ENCODE data around the gene RPP40.

Gene RPP40

DNA sequence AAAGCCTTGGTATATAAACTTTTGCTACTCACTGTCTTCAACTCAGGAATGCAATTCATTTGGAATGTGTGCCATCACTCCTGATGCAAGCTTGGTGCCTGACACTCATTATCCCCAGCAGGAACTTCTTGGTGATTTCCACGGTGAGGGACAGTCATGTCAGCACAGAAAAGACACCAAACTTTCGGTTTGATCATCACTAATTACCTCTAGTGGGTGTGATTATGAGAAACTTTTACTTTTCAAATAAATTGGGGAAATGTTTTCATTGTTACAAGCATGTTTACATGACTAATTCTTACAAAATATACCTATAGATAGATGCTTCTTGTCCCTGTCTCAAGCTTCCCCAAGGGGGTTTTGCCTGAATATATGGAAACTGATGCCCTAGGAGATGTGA, 40.9 kb downstream of the RPP40 start:
- no peak overlapping the region for H3K4me3 ChIP-seq (ENCODE audit: low read depth, low read length)
- TF ChIP-seq, protein P1, sequence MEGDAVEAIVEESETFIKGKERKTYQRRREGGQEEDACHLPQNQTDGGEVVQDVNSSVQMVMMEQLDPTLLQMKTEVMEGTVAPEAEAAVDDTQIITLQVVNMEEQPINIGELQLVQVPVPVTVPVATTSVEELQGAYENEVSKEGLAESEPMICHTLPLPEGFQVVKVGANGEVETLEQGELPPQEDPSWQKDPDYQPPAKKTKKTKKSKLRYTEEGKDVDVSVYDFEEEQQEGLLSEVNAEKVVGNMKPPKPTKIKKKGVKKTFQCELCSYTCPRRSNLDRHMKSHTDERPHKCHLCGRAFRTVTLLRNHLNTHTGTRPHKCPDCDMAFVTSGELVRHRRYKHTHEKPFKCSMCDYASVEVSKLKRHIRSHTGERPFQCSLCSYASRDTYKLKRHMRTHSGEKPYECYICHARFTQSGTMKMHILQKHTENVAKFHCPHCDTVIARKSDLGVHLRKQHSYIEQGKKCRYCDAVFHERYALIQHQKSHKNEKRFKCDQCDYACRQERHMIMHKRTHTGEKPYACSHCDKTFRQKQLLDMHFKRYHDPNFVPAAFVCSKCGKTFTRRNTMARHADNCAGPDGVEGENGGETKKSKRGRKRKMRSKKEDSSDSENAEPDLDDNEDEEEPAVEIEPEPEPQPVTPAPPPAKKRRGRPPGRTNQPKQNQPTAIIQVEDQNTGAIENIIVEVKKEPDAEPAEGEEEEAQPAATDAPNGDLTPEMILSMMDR (IDR thresholded peaks at IDR 0.05; ENCODE audit: borderline replicate concordance, insufficient read depth, low read depth, low read length) = no peak

DNA sequence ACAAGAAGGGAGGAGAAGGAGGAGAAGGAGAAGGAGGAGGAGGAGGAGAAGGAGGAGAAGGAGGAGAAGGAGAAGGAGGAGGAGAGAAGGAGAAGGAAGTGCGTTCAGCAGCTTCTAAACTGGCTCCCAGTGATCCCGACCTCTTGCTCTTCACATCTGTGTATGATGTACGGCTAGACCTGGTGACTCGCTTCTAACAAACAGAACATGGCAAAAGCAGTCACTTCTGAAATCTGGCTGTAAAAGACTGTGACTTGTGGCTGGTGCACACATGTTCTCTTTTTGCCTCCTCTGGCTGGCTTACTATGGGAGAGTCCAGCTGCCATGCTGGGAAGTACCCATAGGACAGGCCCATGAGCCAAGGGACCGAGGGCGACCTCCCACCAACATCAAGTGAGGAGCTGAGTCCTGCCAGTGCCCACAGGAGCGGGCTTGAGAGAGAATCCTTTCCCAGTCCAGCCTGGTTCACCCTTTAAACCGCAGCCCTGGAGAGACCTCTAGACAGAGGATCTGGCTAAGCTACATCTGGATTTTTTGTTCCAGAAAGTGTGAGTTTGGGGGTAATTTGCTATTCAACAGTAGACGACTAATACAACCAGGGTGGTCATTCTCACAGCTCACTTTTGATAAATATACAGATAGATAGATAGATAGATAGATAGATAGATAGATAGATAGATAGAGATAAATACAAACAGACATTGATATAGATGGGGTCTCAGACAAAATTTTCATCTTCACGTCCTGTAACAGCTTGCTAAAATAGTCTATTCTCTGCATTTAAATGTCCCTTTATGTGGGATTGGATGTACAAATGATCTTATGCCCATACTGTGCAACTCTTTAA, 42.3 kb downstream of the RPP40 start:
- TF ChIP-seq, protein P1 (IDR thresholded peaks at IDR 0.05; ENCODE audit: borderline replicate concordance, insufficient read depth, low read depth, low read length) = no peak
- H3K4me3 ChIP-seq (ENCODE audit: low read depth, low read length) = no peak overlapping the region

DNA sequence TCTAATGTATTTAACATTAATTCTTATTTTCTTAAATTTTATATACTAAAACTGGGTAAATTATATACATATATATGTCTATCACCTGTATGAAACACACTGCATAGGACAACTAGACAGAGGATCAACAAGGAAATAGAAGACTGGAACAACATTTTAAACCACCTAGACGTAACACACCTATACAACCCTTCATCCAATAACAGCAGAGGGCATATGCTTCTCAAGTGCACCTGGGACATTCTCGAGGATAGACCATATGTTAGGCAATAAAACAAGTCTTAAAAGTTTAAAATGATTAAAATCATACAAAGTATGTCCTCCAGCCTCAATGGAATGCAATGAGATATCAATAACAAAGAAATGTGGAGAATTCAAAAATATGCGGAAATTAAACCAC, 45.2 kb downstream of the RPP40 start:
- no peak overlapping the region for H3K4me3 ChIP-seq (ENCODE audit: low read depth, low read length)
- TF ChIP-seq, protein P1 (IDR thresholded peaks at IDR 0.05; ENCODE audit: borderline replicate concordance, insufficient read depth, low read depth, low read length) = no peak

DNA sequence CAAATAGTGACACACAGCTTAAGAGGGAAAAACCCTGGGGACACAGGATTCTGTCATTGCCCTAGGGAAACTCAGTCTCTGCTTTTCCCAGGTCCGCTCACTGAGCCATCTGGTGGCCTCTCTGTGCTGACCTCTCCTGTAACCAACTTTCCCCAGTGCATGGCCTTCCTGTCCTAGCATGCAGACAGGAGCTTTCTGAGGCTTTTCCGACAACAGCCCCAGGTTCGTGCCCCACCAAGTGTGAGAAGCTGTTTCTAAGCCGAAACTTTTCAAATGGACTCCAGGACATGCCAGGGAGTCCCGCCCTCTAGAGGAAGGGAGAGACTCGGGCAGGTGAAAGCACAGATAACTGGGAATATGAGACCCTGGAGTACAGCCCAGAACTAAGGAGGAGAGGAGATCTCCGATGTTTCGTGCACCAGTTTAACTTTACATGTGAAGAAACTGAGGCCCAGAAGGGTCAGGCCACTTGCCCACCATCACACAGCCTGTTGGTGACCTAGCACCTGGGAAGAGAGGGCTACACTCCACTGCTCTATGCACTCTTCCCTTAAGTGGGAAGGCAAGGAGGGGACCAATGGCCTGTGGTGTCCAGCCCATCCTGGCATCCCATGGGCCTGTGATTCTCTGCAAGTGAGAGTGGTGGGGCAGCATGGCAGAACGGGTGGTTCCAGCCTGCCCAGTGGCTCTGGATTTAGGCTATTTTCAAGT, 46.2 kb downstream of the RPP40 start:
- TF ChIP-seq, protein P1 (IDR thresholded peaks at IDR 0.05; ENCODE audit: borderline replicate concordance, insufficient read depth, low read depth, low read length) = no peak
- H3K4me3 ChIP-seq (ENCODE audit: low read depth, low read length) = no peak overlapping the region

DNA sequence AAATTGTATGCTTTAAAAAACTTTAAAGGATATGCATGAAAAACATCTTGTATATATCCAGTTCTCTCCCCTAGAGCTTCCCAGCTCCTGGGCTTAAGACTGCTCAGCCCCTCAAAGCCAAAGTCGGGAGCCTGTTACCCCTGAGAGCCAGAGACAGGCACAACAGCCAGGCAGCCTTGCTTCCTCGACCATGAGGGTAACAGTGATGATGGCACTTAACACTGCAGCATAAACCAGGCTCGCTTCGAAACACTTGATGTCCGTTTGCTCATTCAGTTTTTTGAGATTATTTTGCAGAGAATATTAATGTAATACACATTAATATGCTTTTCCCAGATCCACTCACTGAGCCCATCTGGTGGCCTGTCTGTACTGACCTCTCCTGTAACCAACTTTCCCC, 47.2 kb downstream of the RPP40 start:
- H3K4me3 ChIP-seq (ENCODE audit: low read depth, low read length) = no peak overlapping the region
- TF ChIP-seq, protein P1 (IDR thresholded peaks at IDR 0.05; ENCODE audit: borderline replicate concordance, insufficient read depth, low read depth, low read length) = no peak

DNA sequence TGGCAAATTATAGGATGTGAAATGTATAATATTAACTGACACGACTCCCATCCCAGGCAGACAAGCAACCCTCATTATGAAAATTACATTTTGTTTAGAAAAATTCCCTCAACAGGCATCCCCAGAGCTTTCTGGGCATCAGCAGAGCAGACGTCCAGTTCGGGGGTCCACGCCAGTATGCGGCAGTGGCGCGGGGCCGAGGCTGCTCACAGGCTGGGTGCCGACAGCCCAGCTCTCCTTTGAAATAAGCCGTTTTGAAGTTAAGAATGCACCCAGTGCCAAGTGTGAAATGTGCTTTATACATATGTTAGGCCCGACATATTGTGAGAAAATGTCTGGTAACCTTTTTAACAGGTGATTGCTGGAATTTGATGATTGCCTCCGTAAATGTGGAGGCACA, 50.4 kb downstream of the RPP40 start:
- TF ChIP-seq, protein P1 (IDR thresholded peaks at IDR 0.05; ENCODE audit: borderline replicate concordance, insufficient read depth, low read depth, low read length) = no peak
- H3K4me3 ChIP-seq (ENCODE audit: low read depth, low read length) = no peak overlapping the region

Data from GM12875 (cell line).